T-helper 22 cell (primary cell): ENCODE measurements around the gene CPNE1.
"Not testable (repeated sequence)": the region's sequence is repeated elsewhere in the genome, so short reads cannot be mapped to it uniquely, and the experiment has no call there.

ENCODE experiments used
- DNase-seq: peaks from one replicate; pipeline ENCODE4 v3.0.0-alpha.2; 2020; ENCODE audit warnings: low read depth

The CPNE1 gene

DNA sequence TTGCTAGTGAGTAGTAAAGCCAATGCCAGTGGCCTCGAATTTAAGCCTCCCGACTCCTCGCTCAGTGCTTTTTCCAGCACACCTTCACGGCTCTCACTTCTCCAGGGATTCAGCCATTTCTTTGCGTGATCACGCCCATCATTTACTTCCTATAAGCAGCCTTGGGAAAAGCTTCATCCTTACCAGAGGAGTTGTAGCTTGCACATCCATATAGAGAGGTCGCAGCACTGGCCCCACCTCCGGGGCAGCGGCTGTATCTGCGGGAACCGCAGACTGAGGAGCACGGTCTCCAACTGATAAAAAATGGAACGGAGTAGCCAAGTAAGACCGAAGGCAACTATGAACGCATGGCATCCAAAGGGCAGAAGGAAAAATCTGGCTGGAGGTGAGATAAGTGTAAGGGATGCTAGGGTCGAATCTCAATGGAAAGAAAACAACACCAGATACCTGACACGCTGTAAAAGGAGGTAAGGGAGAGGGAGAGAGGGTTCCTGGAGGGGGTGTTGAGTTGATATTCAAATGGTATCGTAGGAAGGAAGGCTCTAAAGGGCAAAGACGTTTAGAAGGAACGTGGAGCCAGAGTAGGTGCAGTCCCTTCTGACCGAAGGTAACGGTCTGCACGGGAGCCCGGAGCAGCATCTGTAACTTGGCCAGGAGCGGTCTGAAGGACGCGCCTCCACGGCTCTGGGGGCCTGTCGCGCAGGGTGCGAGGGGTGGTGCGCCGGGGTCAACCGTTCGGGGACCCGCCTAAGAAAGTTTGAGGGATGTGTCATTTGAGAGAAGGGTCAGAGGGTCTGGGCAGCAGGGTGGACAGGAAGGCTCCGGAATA is 33.8 kb upstream of the CPNE1 start:
- DNase-seq: no peak

DNA sequence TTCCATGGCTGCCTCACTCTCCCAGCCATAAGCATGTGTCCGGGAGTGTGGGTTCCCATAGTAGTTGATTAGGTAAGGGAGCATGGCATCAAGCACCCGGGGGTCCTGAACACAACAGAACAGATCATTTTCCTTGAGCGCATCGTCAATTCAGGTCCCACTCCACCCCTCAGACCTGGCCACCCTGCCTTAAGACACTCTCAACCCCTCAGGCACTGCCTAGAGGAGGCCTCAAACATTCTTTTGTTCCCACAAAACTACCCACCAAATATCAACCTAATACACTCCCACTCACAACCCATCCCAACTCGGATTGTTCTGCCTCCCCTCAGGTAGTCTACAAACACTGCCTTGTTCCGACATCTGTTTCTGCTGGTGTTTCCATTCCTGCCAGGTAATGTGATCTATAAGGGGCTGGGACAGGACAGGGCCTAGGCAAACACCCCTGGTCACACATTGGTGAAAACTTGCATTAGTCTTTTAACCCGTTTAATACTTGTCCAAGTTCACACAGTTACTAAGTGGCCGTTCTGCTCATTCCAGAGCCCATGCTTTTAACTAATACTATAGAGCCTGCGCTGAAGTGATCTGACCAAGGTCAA is 33.1 kb upstream of the CPNE1 start:
- DNase-seq: no peak

DNA sequence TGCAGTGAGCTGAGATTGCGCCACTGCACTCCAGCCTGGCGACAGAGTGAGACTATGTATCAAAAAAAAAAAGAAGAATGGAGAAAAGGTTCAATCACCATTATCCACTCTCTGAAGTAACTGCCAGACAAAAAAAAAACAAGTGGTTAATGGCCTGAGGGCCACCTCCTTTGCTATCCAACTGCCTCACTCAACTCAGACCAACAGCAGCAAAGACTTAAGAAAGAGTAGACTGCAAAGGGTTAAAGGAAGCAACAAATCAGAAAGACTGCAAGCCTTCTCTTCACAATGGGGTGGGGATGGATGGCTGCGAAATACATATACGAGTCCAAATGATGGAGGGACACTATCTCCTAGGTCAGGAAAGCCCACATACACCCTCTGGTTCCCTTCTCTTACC is 31.3 kb upstream of the CPNE1 start:
- no peak for DNase-seq

DNA sequence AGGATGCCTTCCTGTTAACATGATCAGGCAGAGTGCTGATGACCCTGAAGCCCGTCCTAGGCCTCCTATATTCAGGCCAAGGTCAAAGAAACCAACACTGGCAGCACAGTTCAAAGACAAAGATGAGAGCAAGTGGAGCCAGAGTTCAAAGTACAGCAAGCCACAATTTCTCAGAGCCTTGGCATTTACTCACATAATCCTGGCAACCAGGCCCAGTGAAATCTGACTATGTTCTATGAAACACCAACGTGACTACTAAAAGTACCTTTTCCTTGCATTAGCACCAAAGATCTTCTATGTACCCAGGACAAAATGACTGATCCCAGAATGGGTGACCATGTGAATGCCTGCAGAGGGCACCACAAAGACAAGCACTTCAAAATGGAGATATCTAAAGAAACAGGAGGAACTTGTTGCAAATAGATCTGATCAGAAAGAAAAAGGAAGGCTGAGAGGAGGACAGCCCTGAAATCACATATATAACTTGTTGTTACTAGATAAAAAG is 30.6 kb upstream of the CPNE1 start:
- DNase-seq: no peak

DNA sequence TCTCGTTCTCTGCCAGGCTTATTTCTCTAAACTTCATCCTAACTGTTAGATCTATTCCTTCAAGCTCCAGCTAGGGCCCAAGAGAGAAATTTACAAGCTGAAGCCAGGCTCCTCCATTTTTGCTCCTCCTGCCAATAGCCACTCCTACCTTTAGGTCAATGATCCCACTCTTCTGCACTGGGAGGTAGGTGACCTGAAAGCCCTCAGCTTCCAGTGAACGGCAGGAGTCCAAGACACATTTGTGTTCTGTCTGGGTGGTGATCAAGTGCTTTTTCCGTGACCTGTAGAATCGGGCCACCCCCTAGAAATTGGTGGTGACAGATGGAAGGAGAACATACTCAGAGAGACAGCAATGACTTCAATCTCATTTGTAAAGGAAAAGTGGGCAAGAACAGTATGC is 25.6 kb upstream of the CPNE1 start:
- no peak for DNase-seq

DNA sequence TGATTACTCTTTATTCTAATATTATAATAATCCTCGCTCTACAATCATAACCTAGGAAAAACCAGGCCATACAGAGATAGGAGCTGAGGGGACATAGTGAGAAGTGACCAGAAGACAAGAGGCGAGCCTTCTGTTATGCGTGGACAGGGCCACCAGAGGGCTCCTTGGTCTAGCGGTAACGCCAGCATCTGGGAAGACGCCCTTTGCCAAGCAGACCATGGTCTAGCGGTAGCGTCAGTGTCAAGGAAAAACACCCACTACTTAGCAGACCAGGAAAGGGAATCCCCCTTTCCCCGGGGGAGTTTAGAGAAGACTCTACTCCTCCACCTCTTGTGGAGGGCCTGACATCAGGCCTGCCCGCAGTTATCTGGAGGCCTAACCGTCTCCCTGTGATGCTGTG is 22.2 kb upstream of the CPNE1 start:
- DNase-seq: not testable (repeated sequence)

DNA sequence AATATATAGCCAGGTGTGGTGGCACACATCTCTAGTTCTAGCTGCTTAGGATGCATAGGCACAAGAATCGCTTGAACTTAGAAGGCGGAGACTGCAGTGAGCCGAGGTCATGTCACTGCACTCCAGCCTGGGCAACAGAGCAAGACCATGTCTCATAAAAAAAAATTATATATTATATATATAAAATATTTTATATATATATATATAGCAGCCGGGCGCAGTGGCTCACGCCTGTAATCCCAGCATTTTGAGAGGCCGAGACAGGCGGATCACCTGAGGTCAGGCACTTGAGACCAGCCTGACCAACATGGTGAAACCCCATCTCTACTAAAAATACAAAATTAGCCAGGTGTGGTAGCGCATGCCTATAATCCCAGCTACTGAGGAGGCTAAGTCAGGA is 20.7 kb upstream of the CPNE1 start:
- not testable (repeated sequence) for DNase-seq

DNA sequence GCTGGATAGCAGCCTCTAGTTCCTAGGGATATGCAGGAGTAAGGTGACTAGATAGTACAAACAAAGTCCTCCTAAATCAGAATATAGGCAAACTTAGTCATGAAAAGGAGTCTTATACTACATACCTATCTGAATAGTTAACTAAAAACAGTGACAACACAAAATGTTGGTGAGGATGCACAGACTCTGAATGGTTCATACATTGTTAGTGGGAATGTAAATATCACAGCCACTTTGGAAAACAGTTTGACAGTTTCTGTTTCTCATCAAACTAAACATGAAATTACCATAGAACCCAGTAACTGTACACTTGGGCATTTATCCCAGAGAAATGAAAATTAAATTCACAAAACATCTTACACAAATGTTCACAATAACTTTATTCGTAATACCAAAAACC is 17.3 kb upstream of the CPNE1 start:
- no peak for DNase-seq

DNA sequence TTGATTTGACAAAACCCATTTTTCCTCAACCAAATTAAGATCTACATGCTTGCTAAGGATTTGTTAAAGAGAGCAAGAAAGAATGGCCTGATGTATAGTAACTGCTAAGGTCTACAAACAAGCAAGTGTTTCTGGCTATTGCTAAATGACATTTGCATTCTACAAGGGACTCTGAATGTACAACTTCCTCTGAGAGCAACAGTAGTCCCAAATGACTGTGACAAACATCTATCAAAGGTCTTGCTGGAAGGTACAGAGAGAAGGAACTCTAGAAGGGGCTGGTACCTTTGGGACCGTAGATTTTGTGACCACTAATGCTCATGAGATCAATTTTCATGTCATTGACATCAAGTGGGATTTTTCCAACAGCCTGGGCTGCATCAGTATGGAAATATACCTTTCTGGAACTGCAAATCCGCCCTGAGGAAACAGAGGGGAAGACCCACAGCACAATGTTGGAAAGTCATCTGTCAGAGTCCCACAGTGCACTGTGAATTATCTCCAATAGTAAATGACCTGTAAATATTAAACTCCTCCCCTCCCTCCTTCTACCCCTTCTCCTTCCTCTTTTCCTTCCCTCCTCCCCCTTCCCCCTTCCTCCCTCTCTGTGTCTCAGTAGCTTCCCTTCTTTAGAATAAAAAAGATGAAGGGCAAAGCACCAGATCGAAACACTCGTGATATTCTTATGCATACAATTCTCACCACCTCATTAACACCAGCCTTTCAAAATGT is 15.9 kb upstream of the CPNE1 start:
- DNase-seq: no peak

DNA sequence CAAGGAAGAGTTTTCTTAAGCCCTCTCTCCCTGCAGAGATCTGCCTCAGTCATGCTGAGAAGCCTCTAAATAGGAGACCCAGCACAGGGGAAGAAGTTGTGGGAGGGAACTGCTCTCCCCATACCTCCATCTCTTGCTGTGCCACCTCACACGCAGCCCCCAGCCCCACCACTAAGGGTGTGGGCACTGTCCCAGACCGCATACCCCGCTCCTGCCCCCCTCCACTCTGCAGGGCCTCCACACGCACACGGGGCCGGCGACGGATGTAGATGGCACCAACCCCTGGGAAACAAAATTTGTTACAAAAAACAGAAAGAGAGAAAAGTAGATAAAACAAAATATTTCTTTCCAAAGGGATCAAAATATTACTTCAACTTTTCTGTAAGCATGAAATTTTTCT is 10.2 kb upstream of the CPNE1 start:
- no peak for DNase-seq

DNA sequence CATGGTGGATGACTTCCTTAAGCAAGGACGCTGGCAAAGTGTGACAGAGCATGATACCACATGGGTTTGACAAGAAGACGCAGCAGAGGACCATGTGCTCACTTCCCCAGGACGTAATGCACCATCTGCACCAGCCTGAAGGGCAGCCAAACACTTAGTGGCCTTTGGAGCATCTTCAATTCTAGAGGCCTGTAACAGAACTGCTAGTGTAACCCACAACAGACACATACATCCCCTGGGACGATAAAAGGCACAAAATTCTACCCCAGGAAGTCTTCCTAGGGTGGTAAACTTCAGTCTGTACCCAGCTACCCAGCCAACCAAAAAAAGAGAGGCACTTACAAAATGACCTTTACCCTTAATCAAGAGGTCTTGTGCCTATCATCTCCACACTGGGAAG is 9.2 kb upstream of the CPNE1 start:
- DNase-seq: no peak

DNA sequence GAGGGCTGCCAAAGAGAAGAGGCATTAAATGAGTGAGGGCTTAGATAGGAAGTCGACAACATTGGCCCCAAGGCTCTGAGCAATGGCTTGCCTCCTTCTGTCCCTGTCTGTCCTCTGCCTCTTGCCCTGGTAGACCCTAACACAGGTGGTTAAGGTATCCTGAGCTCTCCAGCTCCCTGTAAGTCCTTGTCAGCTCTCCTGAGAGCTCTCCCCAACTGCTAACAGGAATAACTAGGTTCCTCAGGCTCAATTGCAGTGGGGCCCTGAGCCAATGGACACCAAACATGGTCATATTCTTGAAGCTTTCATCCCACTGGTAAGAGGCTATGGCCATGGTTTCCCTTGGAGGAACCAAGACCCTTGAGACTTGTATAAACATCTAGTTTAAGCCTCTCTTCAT is 5.0 kb upstream of the CPNE1 start:
- DNase-seq: no peak

DNA sequence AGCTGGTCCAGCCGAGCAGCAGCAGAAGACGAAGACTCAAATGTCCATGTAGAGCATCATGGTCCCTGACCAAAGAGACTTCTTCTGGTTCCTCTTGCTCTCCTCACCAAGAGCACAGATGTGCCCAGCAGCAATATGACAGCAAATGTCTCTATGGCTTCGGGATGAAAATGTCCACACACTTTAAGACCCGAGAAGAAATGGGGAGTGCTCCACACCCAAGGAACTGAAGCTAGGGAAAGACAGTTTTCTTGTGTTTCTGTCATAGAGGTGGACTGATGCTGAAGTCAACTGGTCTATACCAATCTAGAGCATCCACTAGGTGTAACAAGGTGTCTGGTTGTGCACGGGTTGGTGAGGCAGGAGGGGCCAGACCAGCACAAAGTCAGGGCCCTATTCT is 4.5 kb upstream of the CPNE1 start:
- DNase-seq: no peak

DNA sequence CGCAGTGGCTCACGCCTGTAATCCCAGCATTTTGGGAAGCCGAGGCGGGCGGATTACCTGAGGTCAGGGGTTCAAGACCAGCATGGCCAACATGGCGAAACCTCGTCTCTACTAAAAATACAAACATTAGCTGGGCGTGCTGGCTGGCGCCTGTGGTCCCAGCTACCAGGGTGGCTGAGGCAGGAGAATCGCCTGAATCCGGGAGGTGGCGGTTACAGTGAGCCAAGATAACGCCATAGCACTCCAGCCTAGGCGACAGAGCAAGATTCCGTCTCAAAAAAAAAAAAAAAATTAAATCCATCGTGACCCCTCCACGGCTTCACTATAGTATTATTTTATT is 1.2 kb upstream of the CPNE1 start:
- DNase-seq: no peak

DNA sequence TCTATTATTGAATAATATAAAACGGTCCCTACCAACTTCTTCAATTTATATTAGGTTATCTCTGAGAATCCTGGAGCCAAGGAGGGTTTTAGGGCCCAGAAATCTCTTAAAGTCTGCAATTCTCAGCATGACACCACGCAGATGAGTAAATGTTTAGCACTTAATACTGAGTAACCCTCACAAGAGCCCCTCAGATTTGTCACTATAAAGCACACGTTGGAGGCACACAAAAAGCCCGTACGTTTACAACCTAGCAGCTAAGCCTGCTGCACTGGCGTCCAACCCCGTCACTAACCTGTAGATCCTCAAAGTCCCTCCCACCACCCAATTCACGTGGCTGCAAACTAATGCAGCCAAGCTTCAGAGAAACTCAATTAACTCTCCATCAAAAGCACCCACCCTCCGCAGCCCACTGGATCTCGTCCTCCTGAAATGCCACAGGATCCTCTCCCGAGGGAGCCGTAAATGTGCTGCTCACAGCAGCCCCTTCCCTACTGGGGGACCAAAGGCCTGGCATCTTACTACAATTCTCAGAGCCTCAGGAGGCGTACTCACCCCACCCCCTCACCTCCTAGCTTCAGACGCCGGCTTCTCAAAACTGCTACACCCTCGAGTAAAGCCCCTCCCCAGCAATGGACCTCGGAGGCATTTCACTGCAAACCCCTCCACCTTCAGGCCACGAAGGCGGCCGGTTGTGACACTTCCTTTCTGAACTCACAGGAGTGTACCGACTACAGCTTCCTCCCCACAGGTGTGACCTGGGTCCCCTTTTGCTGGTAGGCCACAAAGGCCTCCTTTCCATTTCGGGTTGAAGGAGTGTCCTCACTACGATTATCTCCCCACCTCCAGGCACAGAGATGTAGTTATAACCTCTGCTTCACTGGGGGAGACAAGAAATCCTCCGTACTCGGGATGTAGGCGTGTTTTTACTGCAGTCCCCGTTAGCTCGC is 909 bp downstream of the CPNE1 start:
- DNase-seq: peak; percentile 57

DNA sequence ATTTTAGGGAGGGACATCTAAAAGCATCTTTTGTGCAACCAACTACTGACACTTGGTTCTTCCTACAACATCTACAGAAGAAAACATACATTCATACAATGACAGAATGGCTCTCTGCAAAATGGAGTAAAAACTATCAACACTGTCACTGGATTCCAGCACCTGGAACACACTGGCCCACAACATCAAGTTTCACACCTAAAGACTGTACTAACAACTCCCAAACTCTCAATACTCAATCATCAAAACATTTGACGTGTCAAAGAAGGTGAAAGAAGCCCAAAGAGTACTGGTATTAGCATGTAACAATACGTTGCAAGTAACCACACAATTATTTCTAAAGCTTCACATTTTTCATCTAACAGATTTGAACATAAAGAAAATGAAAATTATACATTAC is 2.1 kb downstream of the CPNE1 start:
- DNase-seq: no peak

DNA sequence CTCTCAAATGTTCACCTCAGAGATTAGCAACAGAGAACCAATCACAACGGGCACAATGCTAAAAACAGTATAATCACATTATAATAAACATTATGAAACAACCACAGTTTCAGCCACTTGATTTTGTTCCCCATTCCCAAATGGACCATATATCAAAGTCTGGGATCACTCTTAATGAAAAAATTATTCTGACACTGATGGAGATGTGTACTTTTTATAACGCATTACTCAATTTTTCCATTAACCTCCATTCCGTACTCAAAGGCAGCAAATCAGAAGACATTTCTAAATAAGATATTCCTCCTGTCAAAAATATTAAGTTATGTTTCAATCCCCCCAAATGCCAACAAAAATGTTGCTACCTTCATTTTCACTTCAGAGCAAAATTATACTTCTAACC is 2.8 kb downstream of the CPNE1 start:
- DNase-seq: no peak

DNA sequence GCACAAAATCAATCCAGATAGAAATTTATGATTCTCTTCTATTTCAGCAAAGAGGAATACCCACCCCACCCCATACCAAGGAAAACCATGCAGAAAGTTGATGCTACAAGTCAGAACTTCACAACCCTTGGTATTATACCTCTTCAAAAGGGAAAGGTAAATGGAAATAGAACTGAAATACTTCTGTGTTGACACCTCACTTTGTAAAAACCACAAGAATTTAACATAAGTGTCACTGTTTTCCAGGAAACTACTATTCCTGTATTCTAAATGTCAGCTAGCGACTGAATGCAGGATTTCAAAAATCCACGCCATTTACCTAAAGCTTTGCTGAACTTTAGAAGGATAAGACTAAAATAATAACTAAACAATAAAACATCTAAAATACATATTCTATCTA is 3.6 kb downstream of the CPNE1 start:
- DNase-seq: no peak

DNA sequence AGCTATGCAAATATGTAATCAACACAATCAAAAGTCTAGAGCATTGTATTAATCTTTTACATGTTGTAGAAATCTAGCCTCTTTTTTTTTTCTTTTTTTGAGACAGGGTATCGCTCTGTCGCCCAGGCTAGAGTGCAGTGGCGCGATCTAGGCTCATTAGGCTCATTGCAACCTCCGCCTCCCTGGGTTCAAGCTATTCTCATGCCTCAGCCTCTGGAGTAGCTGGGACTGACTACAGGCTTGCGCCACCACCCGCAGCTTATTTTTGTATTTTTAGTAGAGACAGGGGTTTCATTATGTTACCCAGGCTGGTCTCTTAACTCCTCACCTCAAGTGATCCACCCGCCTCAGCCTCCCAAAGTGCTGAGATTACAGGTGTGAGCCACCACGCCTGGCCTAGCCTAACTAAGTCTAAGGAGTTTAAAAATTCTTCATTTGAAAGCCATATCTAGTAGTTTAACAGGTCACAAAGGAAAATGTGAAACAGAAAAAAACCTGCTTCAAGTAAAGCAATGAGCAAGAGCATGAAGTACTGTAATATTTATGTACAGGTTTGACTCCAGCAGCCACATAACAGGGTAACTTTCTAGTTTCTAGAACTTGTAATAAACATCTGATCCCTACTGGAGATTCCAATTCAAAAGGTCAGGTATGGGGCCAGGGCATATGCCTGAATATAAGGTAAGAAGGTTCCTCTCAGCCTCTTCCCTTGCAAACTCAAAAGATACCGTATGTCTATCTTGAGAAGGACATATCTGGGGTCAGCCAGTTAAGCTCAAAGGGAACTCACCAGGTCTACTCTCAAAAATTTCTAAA is 4.4 kb downstream of the CPNE1 start:
- DNase-seq: no peak

DNA sequence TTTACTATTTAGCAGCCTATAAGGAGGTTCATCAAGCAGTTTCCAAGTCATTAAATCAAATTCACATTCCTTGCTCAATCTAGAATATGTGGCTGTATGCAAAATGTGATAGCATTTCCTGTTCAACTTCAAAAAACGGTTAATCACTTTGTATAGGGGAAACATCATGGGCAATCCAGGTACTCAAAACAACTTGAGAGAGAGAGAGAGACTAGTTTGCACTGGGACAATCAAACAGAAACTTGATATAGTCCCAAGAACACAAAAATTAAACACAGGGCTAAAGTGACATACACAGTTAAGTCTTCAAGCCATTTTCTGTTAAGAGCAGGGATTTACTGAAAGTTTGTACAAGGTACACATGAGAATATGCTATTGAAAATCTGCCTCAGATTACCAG is 7.4 kb downstream of the CPNE1 start:
- DNase-seq: no peak

DNA sequence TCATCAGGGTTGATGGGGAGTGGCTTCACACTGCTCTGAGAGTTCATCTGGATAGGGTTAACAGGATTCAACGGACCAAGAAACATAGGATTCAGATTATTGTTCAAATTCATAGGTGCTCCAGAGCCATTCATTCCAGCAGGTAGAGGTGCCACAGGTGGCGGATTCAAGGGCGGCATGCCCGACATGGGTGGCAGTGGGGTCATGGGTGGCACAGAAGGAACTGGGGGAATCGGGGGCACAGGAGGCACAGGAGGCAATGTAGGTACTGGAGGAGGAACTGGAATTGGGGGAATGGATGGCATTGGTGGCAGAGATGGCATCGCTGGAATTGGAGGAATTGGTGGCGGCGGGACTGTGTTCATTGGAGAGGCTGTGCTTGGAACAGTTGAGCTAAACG is 10.3 kb downstream of the CPNE1 start:
- DNase-seq: no peak
